Measurements from ENCODE around the gene TLE2. TPM values are rescaled to one million over a fixed set of nuclear protein-coding genes. Genes with fewer than 3 reads are reported as not detected.

TLE2 gene
- total and polyA plus RNA-seq, 2 of the 4 experiments (the other 2 are of a cell fraction): under 0.01 to 0.41 TPM

DNA sequence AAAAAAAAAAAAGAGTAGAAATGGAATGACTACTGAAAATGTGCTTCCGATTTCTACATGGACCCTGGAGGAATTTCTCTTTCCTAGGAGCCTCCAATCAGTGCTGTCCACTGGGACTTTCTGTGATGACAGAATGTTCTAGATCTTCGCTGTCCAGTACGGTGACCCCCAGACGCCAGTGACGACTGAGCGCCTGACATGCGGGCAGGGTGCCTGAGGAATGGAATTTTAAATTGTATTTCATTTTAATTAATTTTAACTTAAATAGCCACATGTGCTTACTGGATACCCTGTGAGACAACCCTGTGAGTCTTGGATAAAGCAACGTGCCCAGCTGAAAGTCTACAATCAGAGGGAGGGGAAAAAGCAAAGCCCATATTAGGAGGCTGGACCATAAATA lies 55.9 kb downstream of the TLE2 start:
- Histone ChIP-seq H3K9me3 (ENCODE audit: control insufficient read depth, insufficient read depth, low read length) (no peaks in the 10 kb centered on the region), H3K56ac (ENCODE audit: extremely low read depth, insufficient read depth, low read length) (no peak overlapping the region), H4K91ac (ENCODE audit: insufficient read depth, low read depth, low read length) (no peak overlapping the region), H4K20me1 (ENCODE audit: insufficient read depth, low read length) (no peaks in the 10 kb centered on the region), H4K8ac (ENCODE audit: low read depth in 2 of 2, low read length in 2 of 2) (no peak overlapping the region), H3K4me3 (ENCODE audit: insufficient read depth, low read depth, low read length) (no peak overlapping the region), H3K23ac (ENCODE audit: low read depth, low read length) (no peak overlapping the region), H3K27ac (ENCODE audit: insufficient read depth, low read length) (no peak overlapping the region), H2BK120ac (ENCODE audit: low read depth, low read length) (no peak overlapping the region), H3K9ac (ENCODE audit: low read depth, low read length) (no peak overlapping the region), H3K27me3 (ENCODE audit: control insufficient read depth, insufficient read depth, low read length) (no peaks in the 10 kb centered on the region; the same call in 1 of the 2 replicates), H4K5ac (ENCODE audit: low read depth, low read length) (no peak overlapping the region), H3K79me1 (ENCODE audit: low read depth in 1 of 2, low read length in 2 of 2) (no peaks in the 10 kb centered on the region), H3K14ac (replicated peaks; ENCODE audit: low read depth, low read length) (no peak overlapping the region), H2AFZ (replicated peaks; ENCODE audit: low read length, poor library complexity) (no peak overlapping the region), H2BK20ac (ENCODE audit: low read depth, low read length) (no peak overlapping the region), H3K36me3 (ENCODE audit: control insufficient read depth, insufficient read depth, low read length) (no peaks in the 10 kb centered on the region), H2AK5ac (ENCODE audit: low read depth, low read length) (no peak overlapping the region), H3K4me1 (ENCODE audit: control insufficient read depth, insufficient read depth, low read length) (peaks cover 9% of the 10 kb centered on the region), H3K9me1 (ENCODE audit: insufficient read depth, low read length) (0 out of 2 replicates have a peak, but pooled peaks cover 6% of the 10 kb centered on the region), H3K18ac (ENCODE audit: low read depth, low read length) (no peak overlapping the region), H2AK9ac (replicated peaks; ENCODE audit: low read depth, low read length, poor library complexity) (no peak overlapping the region), H3K4ac (ENCODE audit: low read depth, low read length) (no peak overlapping the region), H2BK15ac (ENCODE audit: low read depth, low read length) (no peak overlapping the region), H3K4me2 (ENCODE audit: low read depth, low read length) (no peak overlapping the region), H2BK5ac (ENCODE audit: low read depth, low read length, poor library complexity, severe bottlenecking) (no peak overlapping the region)
- ATAC-seq (ENCODE audit: low read depth) (no peak), DNase-seq (no peak)
- 83% methylated on average over 1 of the region's 8 CpGs; no CpG with 5 or more reads in 1 of the 2 experiments for WGBS, 2 experiments (ENCODE audit: extremely low coverage in 2 of 2, insufficient read length in 1 of 2)
- dilution Hi-C loops (cut with HindIII; ENCODE audit: low sequenced_read_pairs, unreplicated experiment) (no loop called here), intact Hi-C loops (cut with micrococcal nuclease) (no loop called here), in situ Hi-C loops (cut with MboI; ENCODE audit: low sequenced_read_pairs) (loop anchor here (25.0 kb wide), 1 partner anchor 514 kb away; the partner anchor contains the start of genes SMIM24 and SMIM44)
- no TSS peak for BruUV-seq (replicated peaks)
- TF ChIP-seq, protein P1, sequence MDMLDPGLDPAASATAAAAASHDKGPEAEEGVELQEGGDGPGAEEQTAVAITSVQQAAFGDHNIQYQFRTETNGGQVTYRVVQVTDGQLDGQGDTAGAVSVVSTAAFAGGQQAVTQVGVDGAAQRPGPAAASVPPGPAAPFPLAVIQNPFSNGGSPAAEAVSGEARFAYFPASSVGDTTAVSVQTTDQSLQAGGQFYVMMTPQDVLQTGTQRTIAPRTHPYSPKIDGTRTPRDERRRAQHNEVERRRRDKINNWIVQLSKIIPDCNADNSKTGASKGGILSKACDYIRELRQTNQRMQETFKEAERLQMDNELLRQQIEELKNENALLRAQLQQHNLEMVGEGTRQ (IDR thresholded peaks at IDR 0.05; ENCODE audit: low read depth, low read length): no peak
- no peak for TF ChIP-seq ELK1 (IDR thresholded peaks at IDR 0.05; ENCODE audit: borderline replicate concordance, low read depth, low read length)
- TF ChIP-seq RFX5 (IDR thresholded peaks at IDR 0.05; ENCODE audit: low read depth, low read length): no peak
- no peak for TF ChIP-seq RCOR1 (IDR thresholded peaks at IDR 0.05; ENCODE audit: insufficient replicate concordance, low read length)
- no peak for TF ChIP-seq MXI1 (IDR thresholded peaks at IDR 0.05; ENCODE audit: borderline replicate concordance, low read depth, low read length)
- no peak for TF ChIP-seq NFE2L2 (IDR thresholded peaks at IDR 0.05; ENCODE audit: low read depth, low read length)
- TF ChIP-seq CHD1 (IDR thresholded peaks at IDR 0.05; ENCODE audit: low read depth, low read length): no peak
- no peak for TF ChIP-seq MAZ (IDR thresholded peaks at IDR 0.05; ENCODE audit: borderline replicate concordance, low read depth, low read length)
- no peak for TF ChIP-seq SMC3 (IDR thresholded peaks at IDR 0.05; ENCODE audit: low read depth, low read length)
- TF ChIP-seq RAD21 (IDR thresholded peaks at IDR 0.05; ENCODE audit: low read length): no peak
- no peak for TF ChIP-seq BHLHE40 (IDR thresholded peaks at IDR 0.05; ENCODE audit: low read depth, low read length)
- TF ChIP-seq POLR2A (IDR thresholded peaks at IDR 0.05; ENCODE audit: low read depth, low read length): no peak
- no peak for TF ChIP-seq MAFK (IDR thresholded peaks at IDR 0.05; ENCODE audit: low read depth, low read length)
- TF ChIP-seq CEBPB (IDR thresholded peaks at IDR 0.05; ENCODE audit: low read depth, low read length): no peak
- no peak for TF ChIP-seq FOS (IDR thresholded peaks at IDR 0.05; ENCODE audit: low read depth, low read length)
- TF ChIP-seq, protein P2, sequence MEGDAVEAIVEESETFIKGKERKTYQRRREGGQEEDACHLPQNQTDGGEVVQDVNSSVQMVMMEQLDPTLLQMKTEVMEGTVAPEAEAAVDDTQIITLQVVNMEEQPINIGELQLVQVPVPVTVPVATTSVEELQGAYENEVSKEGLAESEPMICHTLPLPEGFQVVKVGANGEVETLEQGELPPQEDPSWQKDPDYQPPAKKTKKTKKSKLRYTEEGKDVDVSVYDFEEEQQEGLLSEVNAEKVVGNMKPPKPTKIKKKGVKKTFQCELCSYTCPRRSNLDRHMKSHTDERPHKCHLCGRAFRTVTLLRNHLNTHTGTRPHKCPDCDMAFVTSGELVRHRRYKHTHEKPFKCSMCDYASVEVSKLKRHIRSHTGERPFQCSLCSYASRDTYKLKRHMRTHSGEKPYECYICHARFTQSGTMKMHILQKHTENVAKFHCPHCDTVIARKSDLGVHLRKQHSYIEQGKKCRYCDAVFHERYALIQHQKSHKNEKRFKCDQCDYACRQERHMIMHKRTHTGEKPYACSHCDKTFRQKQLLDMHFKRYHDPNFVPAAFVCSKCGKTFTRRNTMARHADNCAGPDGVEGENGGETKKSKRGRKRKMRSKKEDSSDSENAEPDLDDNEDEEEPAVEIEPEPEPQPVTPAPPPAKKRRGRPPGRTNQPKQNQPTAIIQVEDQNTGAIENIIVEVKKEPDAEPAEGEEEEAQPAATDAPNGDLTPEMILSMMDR (conservative IDR thresholded peaks at IDR 0.05; ENCODE audit: low read depth, low read length): no peak
- ChIA-PET CTCF (no interaction called here), POLR2A (ENCODE audit: unreplicated experiment) (no interaction called here)
